ENCODE results near the gene KLHL36. TPM values are rescaled to one million over a fixed set of nuclear protein-coding genes. Genes with fewer than 3 reads are reported as not detected.
"Not testable (repeated sequence)": the region's sequence is repeated elsewhere in the genome, so short reads cannot be mapped to it uniquely, and the experiment has no call there.

The KLHL36 gene
- total and polyA plus RNA-seq, 2 donors from 2014 or later, result 13.7 to 76.6 TPM

DNA sequence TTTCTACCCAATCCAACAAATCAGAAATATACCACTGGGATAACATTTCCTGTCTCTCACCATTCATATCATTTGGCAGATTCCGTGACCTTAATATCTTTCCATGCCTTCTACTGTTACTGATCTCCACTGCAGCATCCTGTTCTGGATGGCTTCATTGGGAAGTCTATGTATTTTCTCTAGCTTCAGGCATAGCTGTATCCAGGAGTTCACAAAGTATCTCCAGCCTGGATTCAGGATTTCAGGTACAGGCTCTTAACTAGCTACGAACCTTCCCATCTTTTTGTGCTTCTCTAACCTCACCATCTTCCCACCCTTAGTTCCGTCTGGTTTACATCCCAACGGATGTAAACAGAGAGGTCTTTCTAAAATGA lies 36.3 kb downstream of the KLHL36 start:
- H3K27me3 ChIP-seq (ENCODE audit: control insufficient read depth, insufficient read depth, low read length), result no peaks in the 10 kb centered on the region
- no peak overlapping the region for H3K9ac ChIP-seq (ENCODE audit: low read length in 3 of 3)
- DNase-seq (no peak), FAIRE-seq (no peak)
- no peaks in the 10 kb centered on the region for H3K4me1 ChIP-seq (ENCODE audit: control insufficient read depth in 2 of 3, insufficient read depth in 2 of 3, low read depth in 1 of 3, low read length in 3 of 3)
- no peaks in the 10 kb centered on the region for H3K36me3 ChIP-seq (ENCODE audit: control insufficient read depth in 2 of 3, insufficient read depth in 3 of 3, low read length in 3 of 3)
- intact Hi-C loops (cut with DNase I), result no loop called here
- no peak overlapping the region for H3K27ac ChIP-seq (ENCODE audit: low read depth in 2 of 2, low read length in 2 of 2)
- TF ChIP-seq, protein P1, sequence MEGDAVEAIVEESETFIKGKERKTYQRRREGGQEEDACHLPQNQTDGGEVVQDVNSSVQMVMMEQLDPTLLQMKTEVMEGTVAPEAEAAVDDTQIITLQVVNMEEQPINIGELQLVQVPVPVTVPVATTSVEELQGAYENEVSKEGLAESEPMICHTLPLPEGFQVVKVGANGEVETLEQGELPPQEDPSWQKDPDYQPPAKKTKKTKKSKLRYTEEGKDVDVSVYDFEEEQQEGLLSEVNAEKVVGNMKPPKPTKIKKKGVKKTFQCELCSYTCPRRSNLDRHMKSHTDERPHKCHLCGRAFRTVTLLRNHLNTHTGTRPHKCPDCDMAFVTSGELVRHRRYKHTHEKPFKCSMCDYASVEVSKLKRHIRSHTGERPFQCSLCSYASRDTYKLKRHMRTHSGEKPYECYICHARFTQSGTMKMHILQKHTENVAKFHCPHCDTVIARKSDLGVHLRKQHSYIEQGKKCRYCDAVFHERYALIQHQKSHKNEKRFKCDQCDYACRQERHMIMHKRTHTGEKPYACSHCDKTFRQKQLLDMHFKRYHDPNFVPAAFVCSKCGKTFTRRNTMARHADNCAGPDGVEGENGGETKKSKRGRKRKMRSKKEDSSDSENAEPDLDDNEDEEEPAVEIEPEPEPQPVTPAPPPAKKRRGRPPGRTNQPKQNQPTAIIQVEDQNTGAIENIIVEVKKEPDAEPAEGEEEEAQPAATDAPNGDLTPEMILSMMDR (IDR thresholded peaks at IDR 0.05; ENCODE audit: borderline replicate concordance, extremely low read depth, insufficient read depth), result no peak
- H3K4me3 ChIP-seq (ENCODE audit: low read length in 3 of 3), result no peak overlapping the region
- H3K9me3 ChIP-seq (ENCODE audit: control insufficient read depth in 2 of 3, insufficient read depth in 1 of 3, low read length in 3 of 3), result no peaks in the 10 kb centered on the region

DNA sequence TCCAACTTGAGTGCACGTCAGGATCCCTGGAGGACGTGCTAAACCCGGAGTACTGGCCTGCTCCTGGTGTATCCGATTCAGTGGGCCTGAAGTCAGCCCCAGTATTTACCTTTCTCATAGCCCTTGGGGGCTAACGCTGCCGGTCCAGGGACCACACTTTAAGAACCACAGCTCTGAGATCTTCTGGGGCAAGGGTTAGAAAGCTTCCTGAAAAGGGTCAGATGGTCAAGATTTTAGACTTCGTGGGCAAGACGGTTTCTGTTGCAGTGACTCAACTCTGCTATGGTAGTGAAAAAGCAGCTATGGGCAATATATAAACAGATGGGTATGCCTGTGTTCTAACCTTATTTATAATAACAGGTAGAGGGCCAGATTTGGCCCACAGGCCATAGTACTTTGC lies 36.9 kb downstream of the KLHL36 start:
- H3K9me3 ChIP-seq (ENCODE audit: control insufficient read depth in 2 of 3, insufficient read depth in 1 of 3, low read length in 3 of 3), result no peaks in the 10 kb centered on the region
- no peak overlapping the region for H3K9ac ChIP-seq (ENCODE audit: low read length in 3 of 3)
- no peak for DNase-seq
- no peak overlapping the region for H3K27ac ChIP-seq (ENCODE audit: low read depth in 2 of 2, low read length in 2 of 2)
- H3K36me3 ChIP-seq (ENCODE audit: control insufficient read depth in 2 of 3, insufficient read depth in 3 of 3, low read length in 3 of 3), result no peaks in the 10 kb centered on the region
- H3K4me3 ChIP-seq (ENCODE audit: low read length in 3 of 3), result no peak overlapping the region
- no peaks in the 10 kb centered on the region for H3K4me1 ChIP-seq (ENCODE audit: control insufficient read depth in 2 of 3, insufficient read depth in 2 of 3, low read depth in 1 of 3, low read length in 3 of 3)
- TF ChIP-seq, protein P1 (IDR thresholded peaks at IDR 0.05; ENCODE audit: borderline replicate concordance, extremely low read depth, insufficient read depth), result no peak
- FAIRE-seq, result no peak
- intact Hi-C loops (cut with DNase I), result no loop called here
- no peaks in the 10 kb centered on the region for H3K27me3 ChIP-seq (ENCODE audit: control insufficient read depth, insufficient read depth, low read length)

DNA sequence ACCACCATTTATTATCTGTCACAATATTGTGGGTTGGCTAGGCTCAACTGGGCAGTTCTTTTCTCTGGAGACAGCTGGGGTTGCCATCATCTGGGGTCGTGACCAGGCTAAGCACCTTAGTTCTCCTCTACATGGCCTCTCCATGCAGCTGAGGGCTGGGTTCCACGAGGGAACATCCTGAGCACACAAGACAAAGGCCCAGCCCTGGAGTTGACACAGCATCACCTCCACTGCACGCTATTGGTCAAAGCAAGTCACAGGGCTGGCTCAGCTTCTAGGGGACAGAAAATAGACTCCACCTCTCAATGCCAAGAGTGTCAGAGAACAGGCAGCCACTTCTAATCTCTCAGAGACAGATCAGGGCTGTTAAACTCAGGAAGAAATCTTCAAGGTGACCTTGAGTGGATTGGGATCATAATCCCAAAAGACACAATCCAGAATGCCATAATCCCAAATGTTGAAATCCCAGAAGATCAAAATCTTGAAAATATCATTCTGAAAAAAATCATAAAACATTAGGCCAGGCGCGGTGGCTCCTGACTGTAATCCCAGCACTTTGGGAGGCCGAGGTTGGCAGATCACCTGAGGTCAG lies 38.5 kb downstream of the KLHL36 start:
- TF ChIP-seq, protein P1 (IDR thresholded peaks at IDR 0.05; ENCODE audit: borderline replicate concordance, extremely low read depth, insufficient read depth), result no peak
- DNase-seq (no peak), FAIRE-seq (no peak)
- Histone ChIP-seq H3K4me1 (ENCODE audit: control insufficient read depth in 2 of 3, insufficient read depth in 2 of 3, low read depth in 1 of 3, low read length in 3 of 3) (no peaks in the 10 kb centered on the region), H3K4me3 (ENCODE audit: low read length in 3 of 3) (no peak overlapping the region), H3K27ac (ENCODE audit: low read depth in 2 of 2, low read length in 2 of 2) (no peak overlapping the region), H3K27me3 (ENCODE audit: control insufficient read depth, insufficient read depth, low read length) (no peaks in the 10 kb centered on the region), H3K9ac (ENCODE audit: low read length in 3 of 3) (no peak overlapping the region), H3K9me3 (ENCODE audit: control insufficient read depth in 2 of 3, insufficient read depth in 1 of 3, low read length in 3 of 3) (no peaks in the 10 kb centered on the region), H3K36me3 (ENCODE audit: control insufficient read depth in 2 of 3, insufficient read depth in 3 of 3, low read length in 3 of 3) (no peaks in the 10 kb centered on the region)
- intact Hi-C loops (cut with DNase I), result no loop called here

DNA sequence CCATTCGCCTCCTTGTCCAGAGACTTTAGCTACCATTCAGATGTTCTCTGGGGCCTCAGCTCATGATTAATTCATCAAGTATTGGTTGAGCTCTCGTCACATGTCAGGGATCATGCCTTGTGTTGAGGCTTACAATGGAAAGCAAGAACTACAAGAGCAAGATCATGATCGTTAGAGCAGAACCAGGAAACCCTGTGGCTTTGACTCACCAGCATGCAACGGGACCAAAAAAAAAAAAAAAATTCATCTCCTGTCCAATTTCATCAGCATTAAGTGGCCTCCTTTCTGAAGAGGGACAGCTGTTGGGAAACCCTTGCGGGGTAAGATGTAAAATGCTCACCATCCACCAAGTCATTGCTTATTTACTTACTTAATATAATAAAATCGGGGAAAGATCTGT lies 39.4 kb downstream of the KLHL36 start:
- Histone ChIP-seq H3K27me3 (ENCODE audit: control insufficient read depth, insufficient read depth, low read length) (no peaks in the 10 kb centered on the region), H3K4me3 (ENCODE audit: low read length in 3 of 3) (no peak overlapping the region), H3K4me1 (ENCODE audit: control insufficient read depth in 2 of 3, insufficient read depth in 2 of 3, low read depth in 1 of 3, low read length in 3 of 3) (no peaks in the 10 kb centered on the region), H3K9me3 (ENCODE audit: control insufficient read depth in 2 of 3, insufficient read depth in 1 of 3, low read length in 3 of 3) (no peaks in the 10 kb centered on the region), H3K36me3 (ENCODE audit: control insufficient read depth in 2 of 3, insufficient read depth in 3 of 3, low read length in 3 of 3) (no peaks in the 10 kb centered on the region), H3K9ac (ENCODE audit: low read length in 3 of 3) (no peak overlapping the region), H3K27ac (ENCODE audit: low read depth in 2 of 2, low read length in 2 of 2) (no peak overlapping the region)
- intact Hi-C loops (cut with DNase I), result no loop called here
- TF ChIP-seq, protein P1 (IDR thresholded peaks at IDR 0.05; ENCODE audit: borderline replicate concordance, extremely low read depth, insufficient read depth), result no peak
- FAIRE-seq (no peak), DNase-seq (peak in 2 of 5 donors; percentile 43 to 53)

DNA sequence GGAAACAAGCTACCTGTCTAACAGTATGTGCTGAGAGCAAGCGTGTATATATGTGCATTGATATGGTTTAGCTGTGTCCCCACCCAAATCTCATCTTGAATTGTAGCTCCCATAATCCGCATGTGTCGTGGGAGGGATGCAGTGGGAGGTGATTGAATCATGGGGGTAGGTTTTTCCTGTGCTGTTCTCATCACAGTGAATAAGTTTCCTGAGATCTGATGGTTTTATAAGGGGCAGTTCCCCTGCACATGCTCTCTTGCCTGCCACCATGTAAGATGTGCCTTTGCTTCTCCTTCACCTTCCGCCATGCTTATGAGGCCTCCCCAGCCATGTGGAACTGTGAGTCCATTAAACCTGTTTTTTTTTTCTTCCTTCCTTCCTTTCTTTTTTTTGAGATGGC lies 39.9 kb downstream of the KLHL36 start:
- H3K27ac ChIP-seq (ENCODE audit: low read depth in 2 of 2, low read length in 2 of 2); H3K36me3 ChIP-seq (ENCODE audit: control insufficient read depth in 2 of 3, insufficient read depth in 3 of 3, low read length in 3 of 3); intact Hi-C loops (cut with DNase I); FAIRE-seq; H3K9ac ChIP-seq (ENCODE audit: low read length in 3 of 3); H3K9me3 ChIP-seq (ENCODE audit: control insufficient read depth in 2 of 3, insufficient read depth in 1 of 3, low read length in 3 of 3); H3K4me1 ChIP-seq (ENCODE audit: control insufficient read depth in 2 of 3, insufficient read depth in 2 of 3, low read depth in 1 of 3, low read length in 3 of 3); H3K27me3 ChIP-seq (ENCODE audit: control insufficient read depth, insufficient read depth, low read length); H3K4me3 ChIP-seq (ENCODE audit: low read length in 3 of 3); DNase-seq: not testable (repeated sequence)

Measured in kidney (tissue), 14 donors.